AG04450 (cell line): Measurements from ENCODE around the gene F2R. TPM values are rescaled to one million over a fixed set of nuclear protein-coding genes. Genes with fewer than 3 reads are reported as not detected.
A peak's percentile ranks its signal among the peaks of the same experiment; 100 is the strongest.
"Not testable (repeated sequence)": the region's sequence is repeated elsewhere in the genome, so short reads cannot be mapped to it uniquely, and the experiment has no call there.

ENCODE experiments used
- CTCF ChIA-PET: fragments of 300-600, 350-600 bp; formaldehyde crosslinking; extraction: SDS; loops from one replicate; lab custom pipeline; 2022; ENCODE audit warnings: antibody characterized with exemption, inconsistent platforms; lab: Charles Lee
- POLR2A ChIA-PET: fragments of 350-600 bp; formaldehyde crosslinking; extraction: SDS; loops from one replicate; lab custom pipeline; 2021; ENCODE audit warnings: antibody characterized with exemption, inconsistent platforms; lab: Yijun Ruan, JAX
- DNase-seq: peaks from one replicate; pipeline ENCODE4 v3.0.0-alpha.2; 2011; ENCODE audit warnings: low read depth, low spot score
- H3K27ac ChIP-seq: one replicate; pipeline ENCODE4 v1.5.1; 2012; ENCODE audit warnings: low read depth, low read length, control low read depth
- H3K27me3 ChIP-seq: one replicate; pipeline ENCODE4 v1.6.0; 2012; ENCODE audit warnings: low read length; ENCODE audit not compliant: control insufficient read depth, insufficient read depth
- H3K4me3 ChIP-seq: 2 replicates; pipeline ENCODE4 v1.5.1; 2011; ENCODE audit warnings: mild to moderate bottlenecking, low read depth, low read length, control low read depth
- H3K9me3 ChIP-seq: 2 replicates; pipeline ENCODE4 v1.5.1; 2012; ENCODE audit warnings: low read length; ENCODE audit not compliant: control insufficient read depth, insufficient read depth
- polyA plus RNA-seq: library from polyadenylated mRNA; depleted of rRNA; stranded (reverse); fragments of >200 nt; gene quantifications from 2 replicates; pipeline ENCODE4 v1.2.3, GENCODE V29; 2011
- TF ChIP-seq, protein P1 (sequence below): IDR thresholded peaks from 2 replicates; pipeline ENCODE4 v1.5.1; 2011; ENCODE audit warnings: low read depth, low read length, control low read depth, inconsistent platforms

Gene F2R
- polyA plus RNA-seq, 1 experiment, result 324 TPM

DNA sequence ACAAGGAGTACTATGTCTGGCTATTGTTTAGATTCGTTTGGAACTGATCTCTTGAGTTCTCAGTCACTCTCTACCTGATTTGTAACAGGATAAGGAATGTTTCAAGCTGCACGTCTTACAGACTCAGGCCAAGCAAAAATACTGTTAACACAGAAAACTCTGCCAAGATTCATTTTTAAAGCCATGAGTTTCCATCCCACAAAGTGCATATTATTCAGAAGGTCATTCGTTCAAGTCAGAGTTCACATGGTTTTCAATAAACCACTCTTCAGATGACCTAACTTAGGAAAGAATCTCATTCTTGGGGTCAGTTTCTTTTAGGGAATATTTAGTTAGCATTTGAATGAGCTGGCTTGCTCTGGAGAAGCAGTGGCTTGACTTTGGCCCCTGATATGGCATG lies 49.3 kb downstream of the F2R start:
- TF ChIP-seq, protein P1, sequence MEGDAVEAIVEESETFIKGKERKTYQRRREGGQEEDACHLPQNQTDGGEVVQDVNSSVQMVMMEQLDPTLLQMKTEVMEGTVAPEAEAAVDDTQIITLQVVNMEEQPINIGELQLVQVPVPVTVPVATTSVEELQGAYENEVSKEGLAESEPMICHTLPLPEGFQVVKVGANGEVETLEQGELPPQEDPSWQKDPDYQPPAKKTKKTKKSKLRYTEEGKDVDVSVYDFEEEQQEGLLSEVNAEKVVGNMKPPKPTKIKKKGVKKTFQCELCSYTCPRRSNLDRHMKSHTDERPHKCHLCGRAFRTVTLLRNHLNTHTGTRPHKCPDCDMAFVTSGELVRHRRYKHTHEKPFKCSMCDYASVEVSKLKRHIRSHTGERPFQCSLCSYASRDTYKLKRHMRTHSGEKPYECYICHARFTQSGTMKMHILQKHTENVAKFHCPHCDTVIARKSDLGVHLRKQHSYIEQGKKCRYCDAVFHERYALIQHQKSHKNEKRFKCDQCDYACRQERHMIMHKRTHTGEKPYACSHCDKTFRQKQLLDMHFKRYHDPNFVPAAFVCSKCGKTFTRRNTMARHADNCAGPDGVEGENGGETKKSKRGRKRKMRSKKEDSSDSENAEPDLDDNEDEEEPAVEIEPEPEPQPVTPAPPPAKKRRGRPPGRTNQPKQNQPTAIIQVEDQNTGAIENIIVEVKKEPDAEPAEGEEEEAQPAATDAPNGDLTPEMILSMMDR, result no peak
- CTCF ChIA-PET, result interaction anchor here (1.4 to 1.6 kb wide), 2 partner anchors 9 to 164 kb away, joined by 3 to 12 read pairs; no protein-coding TSS in a partner anchor
- POLR2A ChIA-PET, result interaction anchor here (1.0 to 1.2 kb wide), 4 partner anchors 26 to 76 kb away, joined by 3 to 4 read pairs (median 3); no protein-coding TSS in a partner anchor

DNA sequence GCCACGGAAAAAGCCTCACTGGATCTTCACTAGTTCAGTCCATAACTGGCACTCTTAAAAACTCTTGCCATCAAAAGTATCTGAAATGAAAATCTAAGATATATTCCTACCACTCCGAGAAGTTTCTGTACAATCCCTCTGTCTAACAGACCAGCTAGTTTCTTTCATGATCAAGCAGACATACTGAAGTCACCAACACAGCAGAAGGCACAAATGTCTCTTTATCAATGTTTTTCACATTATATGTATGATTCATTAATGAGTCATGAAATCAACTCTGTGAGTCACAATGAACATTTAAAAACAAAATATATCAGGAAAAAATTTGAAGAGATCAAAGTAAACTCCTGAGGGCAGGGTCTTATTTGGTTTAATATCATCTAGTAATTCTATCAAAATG lies 50.8 kb downstream of the F2R start:
- Histone ChIP-seq H3K27me3 (no peaks in the 10 kb centered on the region), H3K9me3 (no peaks in the 10 kb centered on the region; the same call in 1 of the 2 replicates), H3K27ac (no peak overlapping the region), H3K4me3 (no peak overlapping the region)
- POLR2A ChIA-PET, result no interaction called here
- TF ChIP-seq, protein P1, result no peak
- CTCF ChIA-PET, result interaction anchor here (3.5 kb wide), 1 partner anchor 166 kb away, joined by 21 read pairs; no protein-coding TSS in a partner anchor
- no peak for DNase-seq

More for the DNA sequence above, 49.3 kb downstream of the F2R start:
- DNase-seq, result peak; percentile 59
- Histone ChIP-seq H3K4me3 (no peak overlapping the region), H3K27ac (peak overlapping the region; percentile 43), H3K27me3 (no peaks in the 10 kb centered on the region), H3K9me3 (no peaks in the 10 kb centered on the region; the same call in 1 of the 2 replicates)

DNA sequence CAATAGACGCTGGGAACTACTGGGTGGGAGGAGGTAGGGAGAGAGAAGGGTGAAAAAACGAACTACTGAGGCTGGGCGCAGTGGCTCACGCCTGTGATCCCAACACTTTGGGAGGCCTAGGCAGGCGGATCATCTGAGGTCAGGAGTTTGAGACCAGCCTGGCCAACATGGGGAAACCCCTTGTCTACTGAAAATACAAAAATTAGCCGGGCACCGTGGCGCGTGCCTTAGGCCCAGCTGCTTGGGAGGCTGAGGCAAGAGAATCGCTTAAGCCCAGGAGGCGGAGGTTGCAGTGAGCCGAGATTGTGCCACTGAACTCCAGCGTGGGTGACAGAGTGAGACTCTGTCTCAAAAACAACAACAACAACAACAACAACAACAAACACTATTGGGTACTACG lies 55.1 kb downstream of the F2R start:
- H3K4me3 ChIP-seq, H3K9me3 ChIP-seq, DNase-seq, CTCF ChIA-PET, H3K27me3 ChIP-seq, H3K27ac ChIP-seq: not testable (repeated sequence)
- POLR2A ChIA-PET, result interaction anchor here (0.6 kb wide), 1 partner anchor 82 kb away, joined by 4 read pairs; no protein-coding TSS in a partner anchor

DNA sequence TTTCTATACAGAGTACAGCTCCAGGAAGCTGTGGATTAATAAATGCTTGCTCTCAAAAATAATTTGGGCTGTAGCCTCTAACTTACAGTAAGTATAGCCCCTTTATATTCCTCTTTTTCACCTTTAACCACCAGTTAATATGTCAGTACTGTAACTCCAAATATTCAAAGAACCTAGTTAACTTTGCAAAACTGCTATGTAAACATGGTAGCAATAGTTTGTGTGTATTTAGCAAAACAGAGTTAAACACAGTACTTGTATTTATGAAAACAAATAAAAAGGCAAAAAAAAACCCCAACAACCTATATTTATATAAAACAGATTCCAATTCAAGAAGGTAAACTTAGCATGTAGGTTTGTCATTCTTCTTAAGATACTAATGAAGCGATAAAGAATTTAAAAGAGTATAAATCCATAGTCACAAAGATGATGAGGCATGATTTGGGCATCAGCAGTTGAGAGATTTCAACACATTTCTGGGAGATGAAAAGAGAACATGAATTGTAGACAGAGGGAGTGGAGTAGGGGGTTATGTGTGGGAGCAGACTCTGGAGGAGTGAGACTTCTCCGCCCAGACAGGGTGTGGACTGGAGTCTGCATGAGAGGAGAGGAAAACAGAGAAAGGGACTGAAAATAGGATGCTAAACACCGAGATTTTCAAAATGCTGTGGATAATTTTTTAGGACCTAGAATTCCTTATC lies 55.9 kb downstream of the F2R start:
- Histone ChIP-seq H3K27ac (no peak overlapping the region), H3K4me3 (no peak overlapping the region), H3K27me3 (no peaks in the 10 kb centered on the region), H3K9me3 (no peaks in the 10 kb centered on the region)
- TF ChIP-seq, protein P1, result no peak
- CTCF ChIA-PET, result interaction anchor here (4.0 kb wide), 1 partner anchor 173 kb away, joined by 229 read pairs; no protein-coding TSS in a partner anchor
- DNase-seq, result no peak
- POLR2A ChIA-PET, result interaction anchor here (0.6 kb wide), 1 partner anchor 82 kb away, joined by 4 read pairs; no protein-coding TSS in a partner anchor

DNA sequence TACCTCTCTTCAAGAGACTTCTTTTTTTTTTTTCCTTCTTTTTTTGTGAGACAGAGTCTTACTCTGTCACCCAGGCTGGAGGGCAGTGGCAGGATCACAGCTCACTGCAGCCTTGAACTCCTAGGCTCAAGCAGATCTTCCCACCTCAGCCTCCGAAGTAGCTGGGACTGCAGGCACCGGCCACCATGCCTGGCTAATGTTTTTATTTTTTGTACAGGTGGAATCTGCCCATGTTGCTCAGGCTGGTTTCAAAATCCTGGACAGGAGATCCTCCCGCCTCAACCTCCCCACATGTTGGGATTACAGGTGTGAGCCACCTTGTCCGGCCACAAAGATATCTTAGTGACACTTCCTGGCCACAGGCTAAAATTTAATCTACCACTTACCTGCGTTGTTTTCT lies 60.0 kb downstream of the F2R start:
- no peak overlapping the region for H3K4me3 ChIP-seq
- TF ChIP-seq, protein P1, result no peak
- H3K27me3 ChIP-seq, result no peaks in the 10 kb centered on the region
- ChIA-PET CTCF (interaction anchor here (0.6 to 4.0 kb wide), 3 partner anchors 13 to 177 kb away, joined by 3 to 229 read pairs (median 20); no protein-coding TSS in a partner anchor), POLR2A (no interaction called here)
- no peak overlapping the region for H3K27ac ChIP-seq
- no peak for DNase-seq
- H3K9me3 ChIP-seq, result no peaks in the 10 kb centered on the region
